Smooth muscle cell (in vitro differentiated cells): ENCODE measurements around the gene AGPAT4. TPM values are rescaled to one million over a fixed set of nuclear protein-coding genes. Genes with fewer than 3 reads are reported as not detected.

ENCODE experiments used
- DNase-seq: peaks from one replicate; lab custom pipeline; 2025; ENCODE audit not compliant: unreplicated experiment; lab: John Stamatoyannopoulos, UW
- H2AFZ ChIP-seq: fragments of 200-600 bp; sonication (generic); 2 replicates; pipeline ENCODE4 v1.6.0; 2016; ENCODE audit warnings: antibody characterized with exemption, low read depth, mild to moderate bottlenecking
- H3F3A ChIP-seq: fragments of 200-600 bp; sonication (generic); 2 replicates; pipeline ENCODE4 v1.6.0; 2017; ENCODE audit warnings: antibody characterized with exemption, low read depth
- H3K27ac ChIP-seq: fragments of 200-600 bp; sonication (generic); 2 replicates; pipeline ENCODE4 v1.5.1; 2016; ENCODE audit warnings: low read depth, mild to moderate bottlenecking
- H3K27me3 ChIP-seq: fragments of 200-600 bp; sonication (generic); 2 replicates; pipeline ENCODE4 v1.6.1; 2016; ENCODE audit warnings: low read depth, mild to moderate bottlenecking
- H3K36me3 ChIP-seq: fragments of 200-600 bp; sonication (generic); 2 replicates; pipeline ENCODE4 v1.5.1; 2016; ENCODE audit warnings: low read depth
- H3K4me1 ChIP-seq: fragments of 200-600 bp; sonication (generic); 2 replicates; pipeline ENCODE4 v1.5.1; 2016; ENCODE audit warnings: low read depth
- H3K4me2 ChIP-seq: fragments of 200-600 bp; sonication (generic); 2 replicates; pipeline ENCODE4 v1.6.0; 2016; ENCODE audit warnings: mild to moderate bottlenecking
- H3K4me3 ChIP-seq: fragments of 200-600 bp; sonication (generic); 2 replicates; pipeline ENCODE4 v1.5.1; 2016; ENCODE audit warnings: mild to moderate bottlenecking
- H3K79me2 ChIP-seq: fragments of 200-600 bp; sonication (generic); 2 replicates; pipeline ENCODE4 v1.6.0; 2016; ENCODE audit warnings: low read depth, mild to moderate bottlenecking
- H3K9ac ChIP-seq: fragments of 200-600 bp; sonication (generic); 2 replicates; pipeline ENCODE4 v1.6.0; 2016; ENCODE audit warnings: low read depth
- H3K9me3 ChIP-seq: fragments of 200-600 bp; sonication (generic); replicated peaks from 2 replicates; pipeline ENCODE4 v1.5.1; 2016; ENCODE audit warnings: low read depth
- H4K20me1 ChIP-seq: fragments of 200-600 bp; sonication (generic); 2 replicates; pipeline ENCODE4 v1.6.0; 2016; ENCODE audit warnings: low read depth
- WGBS: methylation state at CpG from one replicate; pipeline ENCODE4 v1.1.7; 2016; ENCODE audit warnings: low lambda C conversion rate; 5-methylcytosine and 5-hydroxymethylcytosine counted together
- polyA plus RNA-seq: library from polyadenylated mRNA; unstranded; fragments of >200 nt; fragmentation: Nextera tagmentation; extraction: Ambion mirVana; gene quantifications from 2 replicates; pipeline ENCODE4 v1.2.1, GENCODE V29; 2016
- total RNA-seq: library from RNA; depleted of rRNA; stranded (reverse); fragments of >200 nt; gene quantifications from 2 replicates; pipeline ENCODE4 v1.2.3, GENCODE V29; 2014
- TF ChIP-seq, protein P1 (sequence below): fragments of 200-600 bp; sonication (generic); IDR thresholded peaks from 2 replicates; pipeline ENCODE4 v1.5.1; 2017; ENCODE audit warnings: borderline replicate concordance, mild to moderate bottlenecking, antibody characterized with exemption; ENCODE audit not compliant: insufficient read depth, poor library complexity, severe bottlenecking

The AGPAT4 gene
- total and polyA plus RNA-seq, 2 experiments from 2014 or later = 51.4 to 51.8 TPM

DNA sequence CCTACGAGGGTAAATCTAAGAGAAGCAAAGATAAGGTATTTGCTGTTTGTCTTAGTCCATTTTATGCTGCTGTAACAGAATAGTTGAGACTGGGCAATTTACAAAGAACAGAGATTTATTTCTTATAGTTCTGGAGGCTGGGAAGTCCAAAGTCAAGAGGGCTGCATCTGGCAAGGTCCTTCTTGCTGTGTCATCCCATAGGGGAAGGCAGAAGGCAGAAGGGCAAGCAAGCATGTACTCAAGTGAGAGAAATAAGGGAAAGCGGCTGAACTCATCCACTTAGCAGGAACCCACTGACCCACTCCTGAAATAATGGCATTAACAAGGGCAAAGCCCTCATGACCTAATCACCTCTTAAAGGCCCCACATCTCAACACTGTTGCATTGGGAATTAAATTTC is 102.7 kb downstream of the AGPAT4 start:
- Histone ChIP-seq H3F3A (peaks cover 5% of the 10 kb centered on the region), H3K9ac (no peak overlapping the region), H3K9me3 (no peaks in the 10 kb centered on the region), H4K20me1 (peaks cover 60% of the 10 kb centered on the region), H3K4me3 (no peak overlapping the region), H3K4me1 (peaks cover 7% of the 10 kb centered on the region), H3K36me3 (no peaks in the 10 kb centered on the region), H3K4me2 (no peak overlapping the region), H3K27me3 (no peaks in the 10 kb centered on the region), H3K79me2 (peaks cover 44% of the 10 kb centered on the region), H3K27ac (no peak overlapping the region), H2AFZ (no peak overlapping the region)
- DNase-seq = no peak
- TF ChIP-seq, protein P1, sequence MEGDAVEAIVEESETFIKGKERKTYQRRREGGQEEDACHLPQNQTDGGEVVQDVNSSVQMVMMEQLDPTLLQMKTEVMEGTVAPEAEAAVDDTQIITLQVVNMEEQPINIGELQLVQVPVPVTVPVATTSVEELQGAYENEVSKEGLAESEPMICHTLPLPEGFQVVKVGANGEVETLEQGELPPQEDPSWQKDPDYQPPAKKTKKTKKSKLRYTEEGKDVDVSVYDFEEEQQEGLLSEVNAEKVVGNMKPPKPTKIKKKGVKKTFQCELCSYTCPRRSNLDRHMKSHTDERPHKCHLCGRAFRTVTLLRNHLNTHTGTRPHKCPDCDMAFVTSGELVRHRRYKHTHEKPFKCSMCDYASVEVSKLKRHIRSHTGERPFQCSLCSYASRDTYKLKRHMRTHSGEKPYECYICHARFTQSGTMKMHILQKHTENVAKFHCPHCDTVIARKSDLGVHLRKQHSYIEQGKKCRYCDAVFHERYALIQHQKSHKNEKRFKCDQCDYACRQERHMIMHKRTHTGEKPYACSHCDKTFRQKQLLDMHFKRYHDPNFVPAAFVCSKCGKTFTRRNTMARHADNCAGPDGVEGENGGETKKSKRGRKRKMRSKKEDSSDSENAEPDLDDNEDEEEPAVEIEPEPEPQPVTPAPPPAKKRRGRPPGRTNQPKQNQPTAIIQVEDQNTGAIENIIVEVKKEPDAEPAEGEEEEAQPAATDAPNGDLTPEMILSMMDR = no peak
- 93% methylated on average over 2 of the region's 2 CpGs for WGBS

DNA sequence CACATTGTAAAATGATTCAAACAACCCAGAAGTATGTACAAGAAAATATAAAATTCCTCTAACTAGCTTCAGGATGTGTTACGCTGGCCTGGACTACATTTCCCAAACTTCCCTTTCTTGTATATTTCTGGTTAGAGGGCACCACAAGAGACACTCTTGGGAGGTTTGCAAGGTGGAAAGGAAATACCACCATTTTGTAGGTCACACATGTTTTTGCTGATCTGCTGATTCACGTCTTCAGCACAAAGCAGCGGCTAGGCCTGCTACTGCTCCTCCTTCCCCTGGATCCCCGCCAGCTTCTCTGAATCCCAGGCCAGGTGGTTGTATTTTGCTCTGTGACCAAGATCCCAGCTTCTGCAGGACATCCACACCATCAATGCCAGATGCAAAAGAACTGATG is 104.2 kb downstream of the AGPAT4 start:
- Histone ChIP-seq H3K9ac (no peak overlapping the region), H3K27ac (no peak overlapping the region), H3F3A (peaks cover 5% of the 10 kb centered on the region), H3K4me3 (no peak overlapping the region), H3K9me3 (no peaks in the 10 kb centered on the region), H3K79me2 (peaks cover 36% of the 10 kb centered on the region), H3K4me1 (peaks cover 7% of the 10 kb centered on the region), H4K20me1 (peaks cover 61% of the 10 kb centered on the region), H3K27me3 (no peaks in the 10 kb centered on the region), H2AFZ (no peak overlapping the region), H3K4me2 (no peak overlapping the region), H3K36me3 (no peaks in the 10 kb centered on the region)
- no peak for DNase-seq
- TF ChIP-seq, protein P1 = no peak
- WGBS = 77% methylated on average over 4 of the region's 4 CpGs

DNA sequence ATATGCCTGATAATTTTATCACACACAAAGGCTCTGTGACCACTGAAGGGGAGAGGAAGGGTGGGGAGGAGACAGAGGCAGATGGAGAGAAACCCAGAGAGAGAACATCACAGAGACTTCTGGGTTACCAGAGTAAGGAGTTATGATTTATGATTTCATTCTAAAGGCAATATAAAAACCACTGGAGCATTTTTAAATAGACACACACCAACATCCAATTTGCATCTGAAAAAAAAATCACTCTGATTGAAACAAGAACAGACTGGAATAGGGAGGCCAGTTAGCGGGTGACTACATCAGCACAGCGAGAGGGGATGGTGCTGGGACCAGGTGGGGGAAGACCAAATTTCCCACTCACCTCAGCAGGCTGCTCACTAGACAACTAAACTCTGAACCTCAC is 104.8 kb downstream of the AGPAT4 start:
- Histone ChIP-seq H3K9ac (no peak overlapping the region), H3K27ac (peak overlapping the region; percentile 16), H3K9me3 (no peaks in the 10 kb centered on the region), H4K20me1 (peaks cover 67% of the 10 kb centered on the region), H3K4me1 (peaks cover 7% of the 10 kb centered on the region), H3K27me3 (no peaks in the 10 kb centered on the region), H3K36me3 (no peaks in the 10 kb centered on the region), H3K4me2 (no peak overlapping the region), H3K79me2 (peaks cover 36% of the 10 kb centered on the region), H3K4me3 (no peak overlapping the region), H3F3A (peaks cover 5% of the 10 kb centered on the region), H2AFZ (no peak overlapping the region)
- TF ChIP-seq, protein P1 = no peak
- WGBS = 98% methylated on average over 2 of the region's 2 CpGs
- DNase-seq = no peak

DNA sequence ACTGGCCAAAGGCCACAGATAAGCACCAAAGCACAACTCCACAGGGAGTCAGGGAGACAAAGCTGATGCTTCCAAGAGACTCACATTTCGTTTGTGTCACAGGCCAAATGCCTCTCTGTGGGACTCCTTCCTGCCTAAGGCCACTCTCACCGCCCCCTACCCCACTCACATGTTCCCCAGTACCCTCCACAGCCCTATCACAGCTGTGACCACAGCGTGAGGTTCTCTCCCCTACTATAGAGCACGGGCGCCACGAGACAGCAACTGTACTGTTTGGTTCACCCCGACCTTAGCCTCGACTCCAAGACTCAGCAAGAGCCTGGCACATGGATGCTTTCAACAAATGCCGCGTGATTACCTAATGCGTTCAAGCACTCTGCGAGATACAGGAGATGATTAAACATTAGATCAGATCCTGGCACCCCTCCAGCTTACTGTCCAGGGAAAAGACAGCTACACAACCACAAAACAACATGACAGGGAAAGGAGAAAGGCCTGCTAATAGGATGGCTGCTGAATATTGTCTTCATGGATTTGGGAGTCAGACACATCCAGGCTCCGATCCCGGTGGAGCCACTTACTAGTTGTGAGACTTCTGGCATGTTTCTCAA is 105.5 kb downstream of the AGPAT4 start:
- Histone ChIP-seq H3K79me2 (peaks cover 36% of the 10 kb centered on the region), H3K4me3 (no peak overlapping the region), H3K27ac (peak overlapping the region; percentile 16), H4K20me1 (peaks cover 71% of the 10 kb centered on the region), H3K9ac (no peak overlapping the region), H3K4me1 (peaks cover 7% of the 10 kb centered on the region), H3K36me3 (no peaks in the 10 kb centered on the region), H3K27me3 (no peaks in the 10 kb centered on the region), H2AFZ (no peak overlapping the region), H3K4me2 (no peak overlapping the region), H3F3A (peaks cover 5% of the 10 kb centered on the region), H3K9me3 (no peaks in the 10 kb centered on the region)
- DNase-seq = no peak
- TF ChIP-seq, protein P1 = no peak
- WGBS = 65% methylated on average over 14 of the region's 14 CpGs
